GM19467 (cell line): ENCODE measurements around the gene NTHL1.

Experiments used
- ATAC-seq: cut with Tn5 transposase; IDR thresholded peaks from one replicate; pipeline ENCODE4 v1.9.1; 2021; ENCODE audit warnings: mild to moderate bottlenecking, moderate library complexity; ENCODE audit not compliant: unreplicated experiment

The NTHL1 gene

GRCh38 chr16:1998360-1998835 lies 49.2 kb downstream of the NTHL1 start:
- no peak for ATAC-seq

GRCh38 chr16:1997494-1998359 lies 49.9 kb downstream of the NTHL1 start:
- no peak for ATAC-seq

DNA sequence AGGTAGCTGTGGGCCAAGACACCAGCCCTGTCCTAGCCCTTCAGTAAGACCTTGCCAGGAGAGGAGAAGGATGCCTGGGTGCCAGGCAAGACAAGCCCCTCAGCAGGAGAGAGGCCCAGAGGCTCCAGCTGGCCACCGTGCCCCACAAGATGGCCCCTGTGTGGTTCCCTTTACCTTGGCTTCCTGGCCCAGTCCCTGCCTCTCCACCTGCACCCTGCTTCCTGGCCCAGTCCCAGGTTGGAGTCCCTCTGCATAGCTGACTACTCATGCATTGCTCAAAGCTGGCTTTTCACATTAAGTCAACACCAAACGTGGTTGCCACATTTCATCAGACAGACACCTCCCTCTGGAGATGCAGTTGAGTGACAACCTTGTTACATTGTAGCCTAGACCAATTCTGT lies 53.9 kb downstream of the NTHL1 start:
- ATAC-seq = no peak

DNA sequence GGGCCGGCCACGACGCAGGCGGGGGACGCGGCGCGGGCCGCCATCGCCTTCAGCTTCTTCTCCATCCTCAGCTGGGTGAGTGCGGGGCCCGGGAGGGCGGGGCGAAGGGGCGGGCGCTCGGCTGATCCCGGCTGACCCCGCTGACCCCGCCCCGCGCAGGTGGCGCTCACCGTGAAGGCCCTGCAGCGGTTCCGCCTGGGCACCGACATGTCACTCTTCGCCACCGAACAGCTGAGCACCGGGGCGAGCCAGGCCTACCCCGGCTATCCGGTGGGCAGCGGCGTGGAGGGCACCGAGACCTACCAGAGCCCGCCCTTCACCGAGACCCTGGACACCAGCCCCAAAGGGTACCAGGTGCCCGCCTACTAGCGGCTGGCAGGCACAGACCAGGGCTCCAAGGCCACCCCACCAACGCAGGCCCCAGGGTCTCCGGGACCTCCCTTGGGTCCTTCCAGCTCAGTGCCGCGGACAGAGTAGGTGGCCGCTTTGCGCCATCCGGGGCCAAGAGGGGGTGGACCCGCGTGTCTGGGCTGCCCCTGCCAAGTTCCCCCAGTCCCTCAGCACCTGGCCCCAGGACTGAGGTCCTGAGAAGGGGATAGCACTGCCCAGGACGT lies 54.8 kb downstream of the NTHL1 start:
- no peak for ATAC-seq

GRCh38 chr16:1991948-1992703 lies 55.5 kb downstream of the NTHL1 start:
- peak; percentile 41 for ATAC-seq

DNA sequence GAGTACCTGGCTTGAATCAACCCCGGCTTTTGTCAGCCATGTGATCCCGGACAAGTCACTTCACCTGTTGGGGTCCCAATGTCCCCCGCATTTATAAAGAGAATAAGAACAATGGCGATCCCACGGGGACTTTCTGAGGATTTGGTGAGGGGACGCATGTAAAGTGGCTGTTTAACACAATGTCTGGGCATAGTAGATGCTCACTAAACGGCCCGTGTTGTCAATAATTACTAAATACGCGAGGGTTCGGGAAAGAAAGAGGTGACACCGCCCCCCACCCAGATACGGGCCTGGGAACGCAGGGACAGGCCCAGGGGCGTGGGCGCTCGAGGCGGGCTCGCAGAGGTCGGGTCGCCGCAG lies 56.1 kb downstream of the NTHL1 start:
- ATAC-seq = no peak

GRCh38 chr16:1991135-1991551 lies 56.5 kb downstream of the NTHL1 start:
- ATAC-seq = peak; percentile 43

DNA sequence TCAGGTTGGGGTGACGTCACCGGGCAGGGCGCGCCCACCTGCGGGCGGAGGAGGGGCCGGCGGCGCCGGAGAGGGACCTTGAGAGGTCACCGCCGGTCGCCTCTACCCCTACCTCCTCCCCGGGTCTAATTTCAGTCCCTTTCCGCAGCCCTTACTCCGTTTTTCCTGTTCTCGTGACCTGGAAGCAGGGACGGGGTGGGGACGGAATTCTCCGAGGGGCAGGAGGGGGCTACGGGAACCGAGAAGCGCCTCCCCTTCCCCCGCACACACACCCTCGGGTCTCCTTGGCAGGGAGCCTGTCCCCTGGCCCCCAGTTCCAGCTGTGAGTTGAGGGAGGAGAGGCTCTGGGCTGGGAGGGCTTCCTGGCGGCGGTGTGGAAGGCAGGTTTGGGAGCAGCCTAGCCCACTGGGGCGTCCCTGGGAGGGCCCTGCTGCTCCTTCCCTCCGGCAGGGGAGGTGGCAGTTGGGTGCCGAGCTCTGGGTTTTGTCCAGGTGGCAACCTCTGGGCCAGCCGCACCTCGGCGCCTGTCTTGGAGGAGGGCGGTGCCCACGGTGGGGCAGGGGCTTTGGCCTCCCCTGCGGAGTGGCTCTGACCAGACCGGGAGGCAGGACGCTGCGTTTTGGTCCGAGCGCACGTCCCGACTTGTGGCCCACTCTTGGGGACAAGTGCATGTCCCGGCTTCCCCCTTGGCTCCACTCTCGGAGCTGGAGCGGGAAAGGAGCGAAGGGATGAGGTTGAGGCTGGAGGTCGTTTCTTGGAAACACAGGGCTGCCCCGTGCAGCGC lies 57.1 kb downstream of the NTHL1 start:
- ATAC-seq = no peak

DNA sequence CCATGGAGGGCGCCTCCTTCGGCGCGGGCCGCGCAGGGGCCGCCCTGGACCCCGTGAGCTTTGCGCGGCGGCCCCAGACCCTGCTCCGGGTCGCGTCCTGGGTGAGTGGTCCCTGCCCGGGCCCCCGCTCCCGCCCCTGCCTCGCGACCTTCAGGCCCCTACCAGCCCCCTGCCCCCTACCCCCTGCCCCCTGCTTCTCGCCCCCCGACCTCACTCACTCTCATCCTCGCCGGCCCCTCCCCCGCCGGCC lies 57.6 kb downstream of the NTHL1 start:
- no peak for ATAC-seq
